Hematopoietic multipotent progenitor cell treated with erythropoietin and hydrocortisone succinate and interleukin-3 and kit ligand, for 8 days (in vitro differentiated cells): ENCODE measurements around the gene TSEN34.
"Not testable (repeated sequence)": the region's sequence is repeated elsewhere in the genome, so short reads cannot be mapped to it uniquely, and the experiment has no call there.

Source experiments
- DNase-seq: peaks from one replicate; pipeline ENCODE4 v3.0.0-alpha.2; 2015

TSEN34 gene

GRCh38 chr19:54240372-54241336, 49.5 kb downstream of the TSEN34 start:
- DNase-seq: not testable (repeated sequence)

- not testable (repeated sequence) for DNase-seq
These were observed 51.1 kb downstream of the TSEN34 start for GRCh38 chr19:54242234-54242633.

GRCh38 chr19:54242646-54243045, 51.5 kb downstream of the TSEN34 start, which contains the start of gene LILRA6:
LILRA6 (minus strand) TSS chr19:54242790.
- not testable (repeated sequence) for DNase-seq

- DNase-seq: not testable (repeated sequence)
These were observed 52.7 kb downstream of the TSEN34 start for GRCh38 chr19:54243809-54244208.
